ENCODE data around the gene MYL12A.
"Not testable (repeated sequence)": the region's sequence is repeated elsewhere in the genome, so short reads cannot be mapped to it uniquely, and the experiment has no call there.

MYL12A gene

GRCh38 chr18:3247240-3248061 lies at the start of gene MYL12A:
Gene MYL12A, plus strand, starts transcription at chr18:3247801. Its CDS starts 5,447 bp downstream, at chr18:3253248.
- peak within 1 kb of the TSS; percentile 99 for H3K27ac Mint-ChIP-seq

GRCh38 chr18:3198260-3198860 lies 49.2 kb upstream of the MYL12A start:
- H3K4me3 Mint-ChIP-seq; DNase-seq (ENCODE audit: low spot score); H3K4me1 Mint-ChIP-seq (ENCODE audit: low read depth): not testable (repeated sequence)

More at GRCh38 chr18:3247240-3248061, at the start of gene MYL12A:
- H3K36me3 Mint-ChIP-seq (ENCODE audit: low read depth): peaks cover 37% of the 10 kb centered on the region
- peaks cover 36% of the 10 kb centered on the region for H3K4me1 Mint-ChIP-seq (ENCODE audit: low read depth)
- H3K27me3 Mint-ChIP-seq (ENCODE audit: low read depth): peaks cover 2% of the 10 kb centered on the region
- no peaks in the 10 kb centered on the region for H3K9me3 Mint-ChIP-seq
- peak within 1 kb of the TSS; percentile 88 for H3K4me3 Mint-ChIP-seq
- DNase-seq (ENCODE audit: low spot score): peak; percentile 98

GRCh38 chr18:3199942-3200645 lies 47.5 kb upstream of the MYL12A start:
- peaks cover 1% of the 10 kb centered on the region for H3K36me3 Mint-ChIP-seq (ENCODE audit: low read depth)
- no peaks in the 10 kb centered on the region for H3K4me1 Mint-ChIP-seq (ENCODE audit: low read depth)
- DNase-seq (ENCODE audit: low spot score): no peak
- no peak overlapping the region for H3K27ac Mint-ChIP-seq
- peaks cover 19% of the 10 kb centered on the region for H3K9me3 Mint-ChIP-seq
- no peak overlapping the region for H3K4me3 Mint-ChIP-seq
- H3K27me3 Mint-ChIP-seq (ENCODE audit: low read depth): peaks cover 7% of the 10 kb centered on the region

More at GRCh38 chr18:3198260-3198860, 49.2 kb upstream of the MYL12A start:
- Mint-ChIP-seq H3K27me3 (ENCODE audit: low read depth) (peaks cover 10% of the 10 kb centered on the region), H3K9me3 (peaks cover 13% of the 10 kb centered on the region)
- not testable (repeated sequence) for H3K27ac Mint-ChIP-seq; H3K36me3 Mint-ChIP-seq (ENCODE audit: low read depth)

- Mint-ChIP-seq H3K27ac (no peak overlapping the region), H3K4me1 (ENCODE audit: low read depth) (peaks cover 4% of the 10 kb centered on the region), H3K4me3 (no peak overlapping the region), H3K36me3 (ENCODE audit: low read depth) (peaks cover 1% of the 10 kb centered on the region), H3K27me3 (ENCODE audit: low read depth) (peaks cover 4% of the 10 kb centered on the region), H3K9me3 (peaks cover 22% of the 10 kb centered on the region)
- DNase-seq (ENCODE audit: low spot score): no peak
Measured at GRCh38 chr18:3205239-3205638, 42.4 kb upstream of the MYL12A start.

- Mint-ChIP-seq H3K27me3 (ENCODE audit: low read depth) (peaks cover 2% of the 10 kb centered on the region), H3K36me3 (ENCODE audit: low read depth) (peaks cover 1% of the 10 kb centered on the region), H3K27ac (no peak overlapping the region), H3K4me1 (ENCODE audit: low read depth) (peaks cover 4% of the 10 kb centered on the region), H3K4me3 (no peak overlapping the region), H3K9me3 (peaks cover 16% of the 10 kb centered on the region)
- DNase-seq (ENCODE audit: low spot score): no peak
Measured at GRCh38 chr18:3207565-3207964, 40.0 kb upstream of the MYL12A start.

GRCh38 chr18:3209859-3210569 lies 37.6 kb upstream of the MYL12A start:
- Mint-ChIP-seq H3K27me3 (ENCODE audit: low read depth) (no peaks in the 10 kb centered on the region), H3K4me3 (no peak overlapping the region), H3K36me3 (ENCODE audit: low read depth) (peaks cover under 1% of the 10 kb centered on the region), H3K27ac (no peak overlapping the region), H3K4me1 (ENCODE audit: low read depth) (peaks cover 15% of the 10 kb centered on the region), H3K9me3 (peaks cover 4% of the 10 kb centered on the region)
- DNase-seq (ENCODE audit: low spot score): no peak

- Mint-ChIP-seq H3K4me1 (ENCODE audit: low read depth) (peaks cover 15% of the 10 kb centered on the region), H3K27me3 (ENCODE audit: low read depth) (no peaks in the 10 kb centered on the region), H3K4me3 (no peak overlapping the region), H3K27ac (no peak overlapping the region), H3K36me3 (ENCODE audit: low read depth) (no peaks in the 10 kb centered on the region), H3K9me3 (no peaks in the 10 kb centered on the region)
- no peak for DNase-seq (ENCODE audit: low spot score)
Measured at GRCh38 chr18:3211236-3211992, 36.2 kb upstream of the MYL12A start.

GRCh38 chr18:3212657-3213056 lies 34.9 kb upstream of the MYL12A start:
- Mint-ChIP-seq H3K27me3 (ENCODE audit: low read depth) (no peaks in the 10 kb centered on the region), H3K9me3 (no peaks in the 10 kb centered on the region), H3K27ac (no peak overlapping the region), H3K36me3 (ENCODE audit: low read depth) (no peaks in the 10 kb centered on the region), H3K4me3 (no peak overlapping the region), H3K4me1 (ENCODE audit: low read depth) (peaks cover 15% of the 10 kb centered on the region)
- DNase-seq (ENCODE audit: low spot score): no peak

GRCh38 chr18:3213300-3214059 lies 34.1 kb upstream of the MYL12A start:
- no peak overlapping the region for H3K27ac Mint-ChIP-seq
- H3K36me3 Mint-ChIP-seq (ENCODE audit: low read depth): no peaks in the 10 kb centered on the region
- no peak for DNase-seq (ENCODE audit: low spot score)
- no peaks in the 10 kb centered on the region for H3K9me3 Mint-ChIP-seq
- H3K4me3 Mint-ChIP-seq: no peak overlapping the region
- H3K27me3 Mint-ChIP-seq (ENCODE audit: low read depth): no peaks in the 10 kb centered on the region
- H3K4me1 Mint-ChIP-seq (ENCODE audit: low read depth): peaks cover 15% of the 10 kb centered on the region

- H3K9me3 Mint-ChIP-seq: no peaks in the 10 kb centered on the region
- no peaks in the 10 kb centered on the region for H3K36me3 Mint-ChIP-seq (ENCODE audit: low read depth)
- H3K27me3 Mint-ChIP-seq (ENCODE audit: low read depth): peaks cover 10% of the 10 kb centered on the region
- DNase-seq (ENCODE audit: low spot score): no peak
- H3K4me3 Mint-ChIP-seq: no peak overlapping the region
- H3K27ac Mint-ChIP-seq: no peak overlapping the region
- H3K4me1 Mint-ChIP-seq (ENCODE audit: low read depth): peaks cover 12% of the 10 kb centered on the region
Measured at GRCh38 chr18:3214855-3215637, 32.6 kb upstream of the MYL12A start.

GRCh38 chr18:3216987-3217386 lies 30.6 kb upstream of the MYL12A start:
- H3K9me3 Mint-ChIP-seq: no peaks in the 10 kb centered on the region
- H3K27ac Mint-ChIP-seq: no peak overlapping the region
- H3K4me3 Mint-ChIP-seq: no peak overlapping the region
- H3K27me3 Mint-ChIP-seq (ENCODE audit: low read depth): peaks cover 21% of the 10 kb centered on the region
- DNase-seq (ENCODE audit: low spot score): no peak
- no peaks in the 10 kb centered on the region for H3K36me3 Mint-ChIP-seq (ENCODE audit: low read depth)
- H3K4me1 Mint-ChIP-seq (ENCODE audit: low read depth): peaks cover 11% of the 10 kb centered on the region
